GM12872 (cell line): Measurements from ENCODE around the gene ASIC2.

Experiments used
- CTCF ChIP-seq: IDR thresholded peaks from 3 replicates; pipeline ENCODE4 v1.5.1; 2011; ENCODE audit warnings: low read depth, mild to moderate bottlenecking, low read length, moderate library complexity; ENCODE audit not compliant: insufficient read depth

Gene ASIC2

GRCh38 chr17:33009636-33010035, 283.5 kb downstream of the ASIC2 start:
- TF ChIP-seq CTCF = no peak

GRCh38 chr17:33007186-33007585, 285.9 kb downstream of the ASIC2 start:
- TF ChIP-seq CTCF = no peak

GRCh38 chr17:33002246-33002645, 290.8 kb downstream of the ASIC2 start:
- no peak for TF ChIP-seq CTCF

GRCh38 chr17:32998887-32999228, 294.2 kb downstream of the ASIC2 start:
- TF ChIP-seq CTCF = no peak

- TF ChIP-seq CTCF = peak; percentile 94
Measured at GRCh38 chr17:32998111-32998886, 294.8 kb downstream of the ASIC2 start.

- TF ChIP-seq CTCF = no peak
Measured at GRCh38 chr17:32995416-32996045, 297.6 kb downstream of the ASIC2 start.

- no peak for TF ChIP-seq CTCF
Measured at GRCh38 chr17:32993977-32994376, 299.1 kb downstream of the ASIC2 start.
